ENCODE measurements around the gene LRRC23. TPM values are rescaled to one million over a fixed set of nuclear protein-coding genes. Genes with fewer than 3 reads are reported as not detected.

Gene LRRC23
- total and polyA plus RNA-seq, 2 experiments from 2014 or later, result 2.4 to 9.1 TPM

DNA sequence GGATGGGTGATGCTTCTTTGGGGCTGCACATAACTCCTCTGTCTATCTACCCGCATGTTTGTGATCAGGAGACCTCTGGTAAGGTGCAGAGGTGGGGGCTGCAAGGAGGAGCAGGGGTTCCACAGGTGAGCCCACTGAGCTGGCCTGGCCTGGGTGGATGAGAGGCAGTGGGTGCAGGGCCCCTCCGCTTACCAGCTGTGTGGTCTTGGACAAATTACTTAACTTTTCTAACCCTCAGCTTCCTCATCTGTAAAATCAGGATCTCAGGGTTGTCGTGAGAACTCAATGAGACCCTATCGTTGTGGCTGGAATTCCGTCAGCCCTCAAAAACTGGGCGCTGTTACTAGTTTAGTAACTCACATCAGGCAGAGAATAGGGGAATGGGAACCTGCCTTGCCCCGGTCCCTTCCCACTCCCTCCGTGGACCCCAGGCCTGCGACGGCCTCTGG is 54.0 kb downstream of the LRRC23 start (continued):
- TF ChIP-seq, protein P1, sequence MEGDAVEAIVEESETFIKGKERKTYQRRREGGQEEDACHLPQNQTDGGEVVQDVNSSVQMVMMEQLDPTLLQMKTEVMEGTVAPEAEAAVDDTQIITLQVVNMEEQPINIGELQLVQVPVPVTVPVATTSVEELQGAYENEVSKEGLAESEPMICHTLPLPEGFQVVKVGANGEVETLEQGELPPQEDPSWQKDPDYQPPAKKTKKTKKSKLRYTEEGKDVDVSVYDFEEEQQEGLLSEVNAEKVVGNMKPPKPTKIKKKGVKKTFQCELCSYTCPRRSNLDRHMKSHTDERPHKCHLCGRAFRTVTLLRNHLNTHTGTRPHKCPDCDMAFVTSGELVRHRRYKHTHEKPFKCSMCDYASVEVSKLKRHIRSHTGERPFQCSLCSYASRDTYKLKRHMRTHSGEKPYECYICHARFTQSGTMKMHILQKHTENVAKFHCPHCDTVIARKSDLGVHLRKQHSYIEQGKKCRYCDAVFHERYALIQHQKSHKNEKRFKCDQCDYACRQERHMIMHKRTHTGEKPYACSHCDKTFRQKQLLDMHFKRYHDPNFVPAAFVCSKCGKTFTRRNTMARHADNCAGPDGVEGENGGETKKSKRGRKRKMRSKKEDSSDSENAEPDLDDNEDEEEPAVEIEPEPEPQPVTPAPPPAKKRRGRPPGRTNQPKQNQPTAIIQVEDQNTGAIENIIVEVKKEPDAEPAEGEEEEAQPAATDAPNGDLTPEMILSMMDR (conservative IDR thresholded peaks at IDR 0.05; ENCODE audit: low read depth in 2 of 2), result no peak
- no peak for TF ChIP-seq EZH2 (IDR thresholded peaks at IDR 0.05; ENCODE audit: low read depth, unreplicated experiment)
- TF ChIP-seq ZNF114 (CRISPR knock-in tag; IDR thresholded peaks at IDR 0.05), result no peak

DNA sequence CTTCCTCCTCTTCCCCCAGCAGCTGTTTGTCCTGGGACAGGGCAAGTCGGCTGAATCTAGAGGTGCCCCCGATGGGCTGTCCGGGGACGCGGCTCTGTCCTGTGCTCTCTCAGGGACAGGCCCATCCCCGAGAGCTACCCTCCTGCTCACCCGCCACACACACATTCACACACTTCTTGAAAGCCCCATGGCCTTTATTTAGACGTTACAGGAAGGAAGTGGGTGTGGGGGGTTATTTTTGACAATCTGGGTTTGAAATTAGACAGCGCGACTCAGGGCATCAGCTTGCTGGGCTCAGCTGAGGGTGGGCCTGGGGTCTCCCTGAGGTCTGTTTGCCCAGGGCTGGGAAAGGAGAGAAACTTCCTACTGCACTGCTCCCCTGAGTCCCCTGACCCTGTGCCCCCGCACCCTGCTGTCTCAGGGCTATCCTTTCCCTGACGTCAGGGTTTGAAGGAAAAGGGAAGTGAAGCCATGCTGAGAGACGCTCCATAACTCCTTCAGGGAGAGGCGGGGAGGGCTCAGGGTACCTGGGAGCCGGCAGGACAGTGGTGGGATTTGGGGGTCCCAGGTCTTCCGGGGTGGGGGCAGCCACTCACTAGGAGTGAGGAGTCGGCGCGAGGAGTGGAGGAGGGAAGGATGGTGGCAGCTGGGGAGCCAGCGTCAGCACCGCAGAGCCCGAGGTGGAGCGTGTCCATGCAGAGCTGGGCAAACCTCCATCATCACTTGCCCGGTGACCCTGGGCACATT is 54.6 kb downstream of the LRRC23 start:
- no peak overlapping the region for H3K4me3 Mint-ChIP-seq
- peaks cover 31% of the 10 kb centered on the region for H3K4me1 Mint-ChIP-seq
- H3K9me3 Mint-ChIP-seq, result no peaks in the 10 kb centered on the region
- no peaks in the 10 kb centered on the region for H3K27me3 ChIP-seq (ENCODE audit: insufficient read depth)
- no peak overlapping the region for H2AFZ ChIP-seq
- peaks cover 31% of the 10 kb centered on the region for H3K4me1 ChIP-seq (ENCODE audit: insufficient read depth)
- ATAC-seq (no peak), DNase-seq (ENCODE audit: low spot score) (no peak)
- H3K9me2 ChIP-seq (ENCODE audit: insufficient read depth), result no peaks in the 10 kb centered on the region
- H3K4me3 ChIP-seq, result no peak overlapping the region
- no peak overlapping the region for H3K27ac ChIP-seq (ENCODE audit: low read depth)
- peaks cover 15% of the 10 kb centered on the region for H3K27me3 Mint-ChIP-seq (ENCODE audit: insufficient read depth, low read depth, poor library complexity)
- H3K4me2 ChIP-seq, result no peak overlapping the region
- no peaks in the 10 kb centered on the region for H3K36me3 ChIP-seq (ENCODE audit: insufficient read depth)
- H3K36me3 Mint-ChIP-seq (ENCODE audit: low read depth), result peaks cover 3% of the 10 kb centered on the region
- no peaks in the 10 kb centered on the region for H4K20me1 ChIP-seq (replicated peaks; ENCODE audit: insufficient read depth)
- H3F3A ChIP-seq (replicated peaks; ENCODE audit: low read depth), result peaks cover 18% of the 10 kb centered on the region
- peaks cover 13% of the 10 kb centered on the region for H3K79me2 ChIP-seq (replicated peaks; ENCODE audit: insufficient read depth)
- no peak overlapping the region for H3K27ac Mint-ChIP-seq
- TF ChIP-seq, protein P2, sequence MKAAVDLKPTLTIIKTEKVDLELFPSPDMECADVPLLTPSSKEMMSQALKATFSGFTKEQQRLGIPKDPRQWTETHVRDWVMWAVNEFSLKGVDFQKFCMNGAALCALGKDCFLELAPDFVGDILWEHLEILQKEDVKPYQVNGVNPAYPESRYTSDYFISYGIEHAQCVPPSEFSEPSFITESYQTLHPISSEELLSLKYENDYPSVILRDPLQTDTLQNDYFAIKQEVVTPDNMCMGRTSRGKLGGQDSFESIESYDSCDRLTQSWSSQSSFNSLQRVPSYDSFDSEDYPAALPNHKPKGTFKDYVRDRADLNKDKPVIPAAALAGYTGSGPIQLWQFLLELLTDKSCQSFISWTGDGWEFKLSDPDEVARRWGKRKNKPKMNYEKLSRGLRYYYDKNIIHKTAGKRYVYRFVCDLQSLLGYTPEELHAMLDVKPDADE (IDR thresholded peaks at IDR 0.05), result no peak
- TF ChIP-seq, protein P1 (conservative IDR thresholded peaks at IDR 0.05; ENCODE audit: low read depth in 2 of 2), result no peak
- TF ChIP-seq, protein P3, sequence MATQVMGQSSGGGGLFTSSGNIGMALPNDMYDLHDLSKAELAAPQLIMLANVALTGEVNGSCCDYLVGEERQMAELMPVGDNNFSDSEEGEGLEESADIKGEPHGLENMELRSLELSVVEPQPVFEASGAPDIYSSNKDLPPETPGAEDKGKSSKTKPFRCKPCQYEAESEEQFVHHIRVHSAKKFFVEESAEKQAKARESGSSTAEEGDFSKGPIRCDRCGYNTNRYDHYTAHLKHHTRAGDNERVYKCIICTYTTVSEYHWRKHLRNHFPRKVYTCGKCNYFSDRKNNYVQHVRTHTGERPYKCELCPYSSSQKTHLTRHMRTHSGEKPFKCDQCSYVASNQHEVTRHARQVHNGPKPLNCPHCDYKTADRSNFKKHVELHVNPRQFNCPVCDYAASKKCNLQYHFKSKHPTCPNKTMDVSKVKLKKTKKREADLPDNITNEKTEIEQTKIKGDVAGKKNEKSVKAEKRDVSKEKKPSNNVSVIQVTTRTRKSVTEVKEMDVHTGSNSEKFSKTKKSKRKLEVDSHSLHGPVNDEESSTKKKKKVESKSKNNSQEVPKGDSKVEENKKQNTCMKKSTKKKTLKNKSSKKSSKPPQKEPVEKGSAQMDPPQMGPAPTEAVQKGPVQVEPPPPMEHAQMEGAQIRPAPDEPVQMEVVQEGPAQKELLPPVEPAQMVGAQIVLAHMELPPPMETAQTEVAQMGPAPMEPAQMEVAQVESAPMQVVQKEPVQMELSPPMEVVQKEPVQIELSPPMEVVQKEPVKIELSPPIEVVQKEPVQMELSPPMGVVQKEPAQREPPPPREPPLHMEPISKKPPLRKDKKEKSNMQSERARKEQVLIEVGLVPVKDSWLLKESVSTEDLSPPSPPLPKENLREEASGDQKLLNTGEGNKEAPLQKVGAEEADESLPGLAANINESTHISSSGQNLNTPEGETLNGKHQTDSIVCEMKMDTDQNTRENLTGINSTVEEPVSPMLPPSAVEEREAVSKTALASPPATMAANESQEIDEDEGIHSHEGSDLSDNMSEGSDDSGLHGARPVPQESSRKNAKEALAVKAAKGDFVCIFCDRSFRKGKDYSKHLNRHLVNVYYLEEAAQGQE (IDR thresholded peaks at IDR 0.05; ENCODE audit: unreplicated experiment), result no peak
- TF ChIP-seq JUNB (IDR thresholded peaks at IDR 0.05; ENCODE audit: unreplicated experiment) (no peak), CREB1 (CRISPR knock-in tag; IDR thresholded peaks at IDR 0.05; ENCODE audit: low read depth) (no peak), ZNF114 (CRISPR knock-in tag; IDR thresholded peaks at IDR 0.05) (no peak), EZH2phosphoT487 (IDR thresholded peaks at IDR 0.05; ENCODE audit: unreplicated experiment) (no peak), POLR2AphosphoS5 (IDR thresholded peaks at IDR 0.05; ENCODE audit: low read depth) (no peak), NANOG (IDR thresholded peaks at IDR 0.05; ENCODE audit: borderline replicate concordance) (no peak)

Data from GM23338 (cell line).